Measurements from ENCODE around the gene HTT.

Gene HTT

DNA sequence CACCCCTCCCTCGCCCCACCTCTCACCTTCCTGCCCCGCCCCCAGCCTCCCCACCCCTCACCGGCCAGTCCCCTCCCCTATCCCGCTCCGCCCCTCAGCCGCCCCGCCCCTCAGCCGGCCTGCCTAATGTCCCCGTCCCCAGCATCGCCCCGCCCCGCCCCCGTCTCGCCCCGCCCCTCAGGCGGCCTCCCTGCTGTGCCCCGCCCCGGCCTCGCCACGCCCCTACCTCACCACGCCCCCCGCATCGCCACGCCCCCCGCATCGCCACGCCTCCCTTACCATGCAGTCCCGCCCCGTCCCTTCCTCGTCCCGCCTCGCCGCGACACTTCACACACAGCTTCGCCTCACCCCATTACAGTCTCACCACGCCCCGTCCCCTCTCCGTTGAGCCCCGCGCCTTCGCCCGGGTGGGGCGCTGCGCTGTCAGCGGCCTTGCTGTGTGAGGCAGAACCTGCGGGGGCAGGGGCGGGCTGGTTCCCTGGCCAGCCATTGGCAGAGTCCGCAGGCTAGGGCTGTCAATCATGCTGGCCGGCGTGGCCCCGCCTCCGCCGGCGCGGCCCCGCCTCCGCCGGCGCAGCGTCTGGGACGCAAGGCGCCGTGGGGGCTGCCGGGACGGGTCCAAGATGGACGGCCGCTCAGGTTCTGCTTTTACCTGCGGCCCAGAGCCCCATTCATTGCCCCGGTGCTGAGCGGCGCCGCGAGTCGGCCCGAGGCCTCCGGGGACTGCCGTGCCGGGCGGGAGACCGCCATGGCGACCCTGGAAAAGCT, at the start of gene HTT, which contains the start of gene HTT-AS:
HTT (plus strand) TSS at position 604 of the 768 bp plus-strand sequence; CDS start at position 749, 145 bp downstream.
HTT-AS (minus strand) TSS at position 461 of the 768 bp plus-strand sequence.
- peak; percentile 98 for DNase-seq

DNA sequence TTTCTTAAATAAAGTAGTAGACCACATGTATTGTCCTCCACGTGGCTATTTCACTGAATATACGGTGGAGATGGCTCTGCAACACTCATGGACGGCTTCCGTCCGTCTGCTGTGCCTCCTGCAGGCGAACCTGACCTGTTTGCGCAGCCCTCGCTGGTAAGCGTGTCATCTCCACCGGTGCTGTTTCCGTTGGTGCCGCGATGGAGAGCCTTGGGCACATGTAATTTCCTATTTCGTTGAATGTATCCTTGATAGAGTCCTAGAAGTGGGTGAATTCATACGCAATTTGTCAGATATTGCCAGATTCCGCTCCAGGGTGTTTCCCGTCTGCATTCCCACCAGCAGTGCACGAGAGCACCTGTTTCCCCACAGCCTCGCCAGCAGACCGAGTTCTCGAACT, 48.6 kb upstream of the HTT start:
- peak; percentile 22 for DNase-seq

DNA sequence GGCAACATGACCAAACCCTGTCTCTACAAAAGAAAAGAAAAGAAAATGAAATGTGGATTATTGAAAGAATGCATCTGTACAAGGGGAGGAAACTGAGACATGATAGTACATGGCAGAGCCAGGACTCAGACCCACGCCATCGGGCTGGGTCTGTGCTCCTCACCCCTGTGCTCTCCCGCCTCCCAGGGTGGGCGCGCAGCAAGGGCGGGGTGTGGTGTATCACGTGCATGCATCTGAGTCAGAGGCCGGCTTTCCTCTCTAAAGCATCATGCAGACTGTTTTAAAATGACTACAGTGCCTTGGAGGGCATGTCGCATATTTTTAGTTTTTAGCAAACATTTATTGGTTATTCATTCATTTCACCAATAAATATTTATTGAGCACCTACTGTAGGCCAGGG, 47.9 kb upstream of the HTT start:
- peak; percentile 35 for DNase-seq

DNA sequence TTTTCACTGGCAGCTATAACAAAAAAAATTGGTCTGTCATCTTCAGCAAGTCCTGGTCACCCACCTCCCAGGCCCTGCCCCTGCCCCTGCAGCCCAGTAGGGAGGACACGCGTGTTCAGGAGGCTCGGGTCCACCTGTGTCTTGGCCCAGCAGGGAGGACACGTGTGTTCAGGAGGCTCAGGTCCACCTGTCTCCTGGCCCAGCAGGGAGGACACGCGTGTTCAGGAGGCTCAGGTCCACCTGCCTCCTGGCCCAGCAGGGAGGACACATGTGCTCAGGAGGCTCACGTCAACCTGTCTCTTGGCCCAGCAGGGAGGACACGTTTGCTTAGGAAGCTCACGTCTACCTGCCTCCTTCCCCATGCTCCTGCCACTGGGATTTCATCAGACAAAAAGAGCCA, 45.0 kb upstream of the HTT start:
- peak; percentile 43 for DNase-seq

DNA sequence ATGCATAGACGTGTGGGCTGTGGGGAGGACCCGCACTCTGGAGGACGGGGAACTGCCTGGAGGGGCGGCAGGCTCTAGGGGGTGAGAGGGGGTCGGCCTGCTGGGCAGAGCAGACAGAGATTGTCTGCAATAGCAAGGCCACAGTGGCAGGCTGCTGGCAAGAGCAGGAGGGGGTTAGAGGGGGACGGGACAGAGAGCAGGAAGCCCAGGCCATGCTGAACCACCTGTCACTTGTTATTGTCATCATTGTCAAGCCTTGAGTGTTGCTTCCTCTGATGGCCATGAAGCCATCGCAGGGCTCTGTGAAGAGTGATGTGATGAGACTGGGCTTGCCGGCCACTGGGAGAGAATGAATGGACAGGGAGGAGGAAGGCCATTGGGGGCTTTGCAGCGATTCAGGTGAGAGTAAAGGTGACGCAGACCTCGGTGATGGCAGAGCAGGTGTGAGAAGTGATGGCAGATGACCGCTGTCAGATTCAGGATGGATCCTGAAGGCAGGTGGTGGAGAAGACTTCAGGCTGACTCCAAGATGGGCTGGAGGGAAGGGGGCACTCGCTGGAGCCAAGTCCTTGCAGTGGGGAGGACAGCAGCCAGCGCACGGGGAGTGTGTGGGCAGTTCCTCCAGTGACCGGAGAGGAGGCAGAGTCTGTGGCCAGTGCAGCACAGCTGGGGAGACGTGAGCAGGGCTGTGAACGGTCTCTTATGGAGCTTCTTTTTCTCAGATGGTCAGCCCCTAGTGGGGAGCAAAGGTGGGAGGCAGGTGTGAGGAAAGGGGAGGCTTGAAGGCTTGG, 43.7 kb upstream of the HTT start:
- peak; percentile 51 for DNase-seq

DNA sequence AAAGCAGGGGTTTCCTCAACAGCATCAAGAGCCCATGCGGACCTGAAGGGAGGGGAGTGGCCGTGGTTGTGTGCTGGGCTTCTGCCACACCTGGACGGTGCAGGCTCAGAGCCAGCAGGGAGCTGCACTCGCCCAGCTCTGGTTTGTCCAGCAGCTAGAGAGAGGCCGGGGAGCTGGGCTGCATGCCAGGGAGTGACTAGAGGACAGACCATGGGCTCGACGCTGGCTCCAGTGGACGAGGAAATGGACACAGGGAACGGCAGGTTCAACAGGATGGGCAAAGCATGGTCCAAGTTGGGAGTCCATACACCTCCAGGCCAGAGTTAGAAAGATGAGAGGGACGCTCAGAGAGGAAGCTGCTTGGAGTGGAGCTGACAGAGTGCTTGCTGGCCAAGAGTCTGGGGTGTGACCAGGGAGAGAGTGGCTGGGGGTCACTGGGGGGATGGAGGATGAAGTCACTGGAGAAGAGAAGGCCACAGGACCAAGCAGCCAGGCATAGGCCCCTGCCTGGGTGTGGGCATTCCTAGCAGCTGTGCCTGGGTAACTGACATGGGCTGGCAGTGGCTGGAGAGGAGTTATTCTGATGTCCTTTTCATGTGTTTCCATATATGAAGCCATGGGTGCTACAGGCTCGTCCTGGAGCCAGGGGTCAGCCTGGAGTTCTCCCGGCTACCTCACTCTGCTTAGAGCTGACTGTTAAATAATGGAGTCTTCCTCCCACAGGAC, 43.0 kb upstream of the HTT start:
- DNase-seq = no peak

DNA sequence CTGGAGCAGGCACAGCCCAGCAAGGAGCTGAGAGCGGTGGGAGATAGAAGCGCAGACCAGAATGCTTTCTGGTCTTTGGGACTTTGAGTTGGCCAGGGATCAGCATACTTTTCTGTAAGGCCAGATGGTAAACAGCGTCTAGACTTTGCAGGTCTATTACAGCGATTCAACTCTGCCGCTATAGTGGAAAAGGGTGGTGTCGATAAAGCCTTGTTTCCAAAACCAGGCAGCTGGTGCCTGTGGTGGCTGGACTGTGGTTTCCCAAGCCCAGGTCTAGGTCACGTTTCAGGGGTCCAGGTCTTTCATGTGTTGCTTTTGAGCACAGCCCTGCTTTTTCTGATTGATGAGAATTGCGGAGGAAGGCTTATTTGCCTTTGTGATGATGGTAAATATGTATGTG, 40.2 kb upstream of the HTT start:
- DNase-seq = no peak

DNA sequence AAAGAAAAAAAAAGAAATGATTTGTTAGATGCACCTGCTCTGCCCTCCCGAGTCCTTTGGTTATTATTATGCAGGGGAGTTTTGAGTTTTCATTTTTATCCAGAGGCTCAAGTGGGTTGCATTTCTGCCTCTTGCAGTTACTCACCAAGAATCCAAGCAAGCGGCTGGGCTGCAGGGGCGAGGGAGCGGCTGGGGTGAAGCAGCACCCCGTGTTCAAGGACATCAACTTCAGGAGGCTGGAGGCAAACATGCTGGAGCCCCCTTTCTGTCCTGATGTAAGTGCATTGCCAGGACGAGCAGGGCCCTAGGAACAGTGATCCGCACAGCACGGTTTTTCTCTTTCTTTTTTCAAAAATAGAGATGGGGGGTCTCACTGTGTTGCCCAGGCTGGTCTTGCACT, 39.2 kb upstream of the HTT start:
- DNase-seq = no peak

DNA sequence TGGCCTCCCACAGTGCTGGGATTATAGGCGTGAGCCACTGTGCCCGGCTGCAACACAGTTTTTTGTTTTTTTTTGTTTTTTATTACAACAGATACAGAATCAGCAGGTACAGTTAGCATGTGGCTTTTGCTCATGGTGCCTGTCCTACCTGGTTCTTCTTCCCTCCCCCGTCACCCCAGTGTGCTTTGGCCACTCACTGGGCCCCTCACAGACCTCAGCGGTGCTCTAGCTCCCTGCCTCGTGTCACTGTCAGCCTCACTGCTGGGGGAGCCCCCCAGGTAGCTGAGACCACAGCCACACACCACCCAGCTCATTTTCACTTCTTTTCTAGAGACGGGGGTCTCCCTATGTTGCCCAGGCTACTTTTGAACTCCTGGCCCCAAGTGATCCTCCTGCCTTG, 38.8 kb upstream of the HTT start:
- DNase-seq = no peak

DNA sequence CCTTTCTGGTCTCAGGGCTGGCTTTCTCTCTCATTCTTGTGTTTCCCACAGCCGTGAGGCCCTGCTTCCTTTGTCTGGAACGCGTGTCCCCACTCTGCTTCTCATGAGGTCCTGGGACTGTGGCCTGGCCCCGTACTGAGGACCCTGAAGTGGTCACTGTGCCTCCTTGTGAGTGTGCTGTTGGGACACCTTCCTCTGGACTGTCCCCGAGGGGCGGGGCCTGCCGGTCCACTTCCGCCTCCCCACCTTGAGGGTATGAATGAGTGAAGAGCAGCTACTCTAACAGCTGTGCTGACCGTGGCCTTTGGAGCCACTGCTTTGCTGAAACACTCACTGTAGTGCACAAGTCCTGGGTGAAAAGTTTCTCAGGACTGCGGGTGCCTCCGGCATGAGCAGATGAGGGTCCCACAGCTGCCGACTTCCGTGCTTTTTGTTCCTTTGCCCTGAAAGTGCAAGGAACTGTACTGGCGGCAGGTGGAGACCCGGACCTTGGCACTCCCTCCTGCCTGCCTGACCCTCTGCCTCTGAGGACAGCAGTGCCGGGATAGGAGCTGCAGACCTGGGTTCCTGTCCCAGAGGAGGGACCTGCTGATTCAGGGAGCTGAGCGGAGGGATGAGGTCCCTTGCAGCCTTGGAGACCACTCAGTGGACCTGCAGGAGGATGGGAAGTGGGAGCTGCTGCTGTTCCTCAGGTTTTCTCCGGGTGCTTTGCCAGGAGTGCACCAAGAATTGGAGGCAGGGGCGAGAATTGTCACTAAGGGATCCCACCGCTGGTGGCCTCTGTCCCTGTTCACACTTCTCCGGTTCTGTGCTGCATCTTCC, 38.1 kb upstream of the HTT start:
- DNase-seq = no peak

DNA sequence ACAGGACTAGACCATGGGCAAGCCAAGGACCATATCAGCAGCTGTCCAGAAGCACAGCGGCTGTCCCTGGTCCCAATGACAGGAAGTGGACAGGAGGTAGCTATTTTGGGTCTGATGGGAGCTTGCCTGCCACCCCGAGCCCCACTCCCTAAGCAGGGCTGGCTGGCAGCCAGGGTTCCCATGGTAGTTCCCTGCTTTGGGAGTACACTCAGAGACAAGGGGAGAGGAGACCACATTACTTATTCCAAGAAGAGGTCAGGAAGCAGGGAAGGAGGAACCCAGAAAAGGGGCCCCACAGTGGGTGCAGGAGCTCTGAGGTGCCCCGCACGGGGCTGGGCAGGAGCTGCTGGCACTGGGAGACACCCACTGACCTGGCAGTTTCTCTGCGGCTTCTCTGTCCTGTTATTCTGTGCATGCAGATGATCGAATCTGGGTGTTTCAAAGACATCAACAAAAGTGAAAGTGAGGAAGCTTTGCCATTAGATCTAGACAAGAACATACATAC, 36.5 kb upstream of the HTT start:
- DNase-seq = no peak

DNA sequence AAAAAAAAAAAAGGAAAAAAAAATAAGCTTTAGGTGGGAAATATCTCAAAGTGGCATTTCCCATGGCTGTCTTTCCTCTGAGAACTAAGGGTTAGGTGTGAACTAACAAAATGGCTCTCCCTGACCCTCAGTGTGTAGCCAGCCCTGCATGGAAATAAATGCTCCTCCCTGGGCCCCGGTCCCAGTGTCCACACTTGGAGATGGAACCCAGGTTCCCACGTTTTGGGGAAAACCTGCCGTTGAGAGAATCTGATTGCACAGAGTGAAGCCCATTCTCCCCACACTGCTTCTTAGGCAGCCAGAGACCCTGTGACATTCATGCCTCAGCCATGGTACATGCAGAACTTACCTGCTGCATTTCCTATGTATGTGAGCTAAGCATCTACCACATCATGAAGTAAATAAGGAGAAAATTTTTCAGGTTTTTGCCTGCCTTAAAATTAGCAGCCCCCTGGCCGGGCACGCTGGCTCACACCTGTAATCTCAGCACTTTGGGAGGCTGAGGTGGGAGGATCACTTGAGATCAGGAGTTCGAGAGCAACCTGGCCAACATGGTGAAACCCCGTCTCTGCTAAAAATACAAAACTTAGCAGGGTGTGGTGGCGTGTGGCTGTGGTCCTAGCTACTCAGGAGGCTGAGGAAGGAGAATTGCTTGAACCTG, 34.6 kb upstream of the HTT start:
- no peak for DNase-seq

DNA sequence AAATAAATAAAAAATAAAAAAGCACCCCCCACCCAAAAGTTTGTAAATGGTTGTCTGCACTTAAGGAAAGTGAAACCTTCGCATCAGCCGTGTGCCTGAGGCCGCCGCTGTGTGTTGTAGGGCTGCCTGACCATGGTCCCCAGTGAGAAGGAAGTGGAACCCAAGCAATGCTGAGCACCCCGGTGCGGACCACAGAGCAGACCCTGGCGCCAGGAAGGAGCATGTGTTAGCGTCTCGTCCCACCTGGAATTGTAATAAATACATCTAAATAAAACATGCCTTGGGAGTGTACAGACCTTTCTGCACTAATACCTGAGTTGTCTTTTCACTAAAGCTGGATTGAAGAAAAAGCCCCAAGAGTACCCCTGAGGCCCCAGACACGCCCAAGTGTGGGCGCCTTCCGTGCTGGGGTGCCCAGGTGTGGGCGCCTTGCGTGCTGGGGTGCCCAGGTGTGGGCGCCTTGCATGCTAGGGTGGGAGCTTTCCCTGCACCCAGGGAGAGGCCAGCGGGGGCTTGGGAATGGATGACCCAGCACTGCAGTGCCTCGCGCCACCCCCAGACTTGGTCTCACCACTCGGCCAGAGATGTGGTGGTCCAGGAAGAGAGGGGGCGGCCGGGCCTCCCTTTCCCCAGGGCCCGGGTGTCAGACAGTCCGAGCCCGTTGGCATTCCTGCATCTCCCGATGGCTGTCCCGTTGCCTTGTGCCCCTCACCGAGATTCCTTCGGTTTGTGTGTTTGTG, 33.9 kb upstream of the HTT start:
- DNase-seq = no peak

DNA sequence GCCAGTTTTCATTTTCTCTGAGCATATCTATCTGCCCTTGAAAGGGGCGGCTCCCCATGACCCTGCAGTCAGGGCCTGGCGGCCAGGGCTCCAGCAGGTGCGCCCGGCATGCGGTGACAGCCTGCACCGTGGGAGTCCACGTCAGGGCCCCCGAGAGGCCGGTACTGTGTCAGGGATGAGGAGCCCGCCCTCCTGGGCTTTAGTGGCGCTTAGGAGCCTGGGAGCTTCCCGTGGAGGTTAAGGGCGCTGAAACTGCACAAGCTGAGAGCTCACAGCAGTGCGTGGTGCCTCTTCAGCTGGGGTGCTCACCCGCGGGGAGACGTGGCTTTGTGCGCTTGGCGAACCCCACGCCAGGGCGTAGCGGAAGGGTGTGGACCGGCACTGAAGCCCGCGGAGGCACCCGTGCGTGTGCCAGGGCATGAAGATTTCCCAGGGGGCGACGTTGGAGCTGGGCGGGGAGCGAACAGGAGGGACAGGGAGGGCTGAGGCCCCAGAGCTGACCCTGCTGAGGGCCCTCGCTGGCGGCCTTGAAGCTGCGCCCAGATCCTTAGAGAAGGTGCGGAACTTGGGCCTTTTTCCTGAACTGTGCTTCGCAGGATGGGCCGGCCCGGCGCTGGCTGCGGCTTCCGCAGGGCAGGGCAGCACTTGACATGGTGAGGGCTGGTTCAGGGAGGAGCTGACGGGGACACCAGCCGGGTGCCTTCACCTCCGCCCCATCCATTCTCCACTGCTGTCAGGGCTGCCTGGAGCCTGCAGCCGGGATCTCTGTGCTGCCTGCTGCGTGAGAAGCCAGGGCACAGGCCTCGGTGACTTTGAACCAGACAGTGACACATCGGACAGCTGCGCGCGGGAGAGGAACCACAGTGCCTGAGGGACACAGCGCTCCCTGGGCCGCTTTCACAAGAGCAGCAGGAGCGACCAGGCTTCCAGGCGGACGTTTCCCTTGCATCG, 33.0 kb upstream of the HTT start:
- peak; percentile 79 for DNase-seq

DNA sequence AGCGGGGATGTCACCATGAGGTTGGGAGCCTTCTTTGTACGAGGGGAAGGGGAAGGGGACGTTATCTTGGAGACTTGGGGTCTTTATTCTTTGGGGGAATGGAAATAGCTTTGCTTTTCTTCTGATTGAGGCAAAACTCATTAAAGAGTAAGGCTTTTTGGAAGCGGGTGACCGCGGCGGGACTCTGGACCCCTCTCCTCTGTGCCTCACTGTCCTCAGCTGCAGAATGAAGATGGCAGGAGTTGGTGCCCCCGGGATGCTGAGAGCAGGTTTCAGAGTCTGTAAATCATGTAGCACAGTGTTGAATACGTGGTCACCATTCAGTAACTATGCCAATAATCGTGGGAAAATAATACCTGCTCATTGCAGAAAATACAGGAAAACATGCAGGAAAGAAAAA, 32.3 kb upstream of the HTT start:
- no peak for DNase-seq

DNA sequence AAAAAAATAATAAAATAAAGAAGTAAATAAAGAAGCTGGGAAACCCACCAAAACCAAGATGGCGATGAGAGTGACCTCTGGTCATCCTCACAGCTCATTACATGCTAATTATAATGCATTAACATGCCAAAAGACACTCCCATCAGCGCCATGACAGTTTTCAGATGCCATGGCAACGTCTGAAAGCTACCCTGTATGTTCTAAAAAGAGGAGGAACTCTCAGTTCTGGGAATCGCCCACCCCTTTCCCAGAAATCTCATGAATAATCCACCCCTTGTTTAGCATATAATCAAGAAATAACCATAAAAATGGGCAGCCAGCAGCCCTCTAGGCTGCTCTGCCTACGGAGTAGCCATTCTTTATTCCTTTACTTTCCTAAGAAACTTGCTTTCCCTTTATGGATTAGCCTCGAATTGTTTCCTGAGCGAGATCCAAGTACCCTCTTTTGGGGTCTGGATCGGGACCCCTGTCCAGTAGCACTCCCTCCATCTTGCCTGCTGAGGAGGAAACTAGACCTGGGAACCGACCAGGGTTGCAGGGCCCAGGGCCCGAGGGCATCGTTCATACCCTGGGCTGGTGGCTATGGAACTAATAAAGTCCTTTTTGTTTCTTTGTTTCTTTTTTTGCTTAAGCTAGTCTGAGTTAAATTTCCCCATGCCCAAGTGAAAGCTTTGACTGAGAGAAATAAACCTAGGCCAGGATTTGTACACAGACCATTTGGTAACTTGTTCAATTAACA, 31.0 kb upstream of the HTT start:
- no peak for DNase-seq

DNA sequence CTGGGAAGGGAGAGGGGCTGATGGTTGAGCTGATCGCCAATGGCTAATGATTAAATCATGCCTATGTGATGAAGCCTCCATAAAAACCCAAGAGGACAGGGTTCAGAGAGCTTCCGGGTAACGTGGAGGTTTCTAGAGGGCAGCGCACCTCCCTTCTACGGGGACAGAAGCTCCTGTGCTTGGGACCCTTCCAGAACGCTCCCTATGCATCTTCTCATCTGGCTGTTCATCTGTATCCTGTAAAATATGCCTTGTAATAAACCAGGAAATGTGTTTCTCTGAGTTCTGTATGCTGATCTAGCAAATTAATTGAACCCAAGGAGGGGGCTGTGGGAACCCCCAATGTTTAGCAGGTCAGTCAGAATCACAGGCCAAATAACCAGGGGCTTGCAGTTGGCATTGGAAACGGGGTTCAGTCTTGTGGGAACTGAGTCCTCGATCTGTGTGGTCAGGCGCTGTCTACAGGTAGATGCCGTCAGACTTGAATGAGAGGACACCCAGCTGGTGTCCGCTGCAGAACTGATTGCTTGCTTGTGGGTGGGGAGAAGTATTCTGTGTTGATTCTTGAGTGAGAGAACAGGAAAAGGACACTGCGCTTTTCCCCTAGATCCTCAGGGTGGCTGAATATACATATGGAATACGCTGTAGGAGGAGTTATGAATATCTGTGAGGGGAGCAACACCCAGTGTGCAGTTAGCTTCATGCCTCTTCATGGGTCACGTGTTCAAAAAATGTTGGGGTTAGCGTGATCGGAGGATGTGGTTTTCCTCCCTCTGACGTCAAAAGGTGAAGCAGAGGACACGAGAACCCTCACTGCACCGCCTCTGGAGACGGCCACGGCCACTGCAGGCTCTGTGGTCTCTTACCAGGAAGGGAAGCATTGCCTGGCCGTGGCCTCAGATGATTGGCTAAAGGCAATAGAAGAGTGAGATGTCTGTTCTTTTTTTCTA, 29.3 kb upstream of the HTT start:
- no peak for DNase-seq

DNA sequence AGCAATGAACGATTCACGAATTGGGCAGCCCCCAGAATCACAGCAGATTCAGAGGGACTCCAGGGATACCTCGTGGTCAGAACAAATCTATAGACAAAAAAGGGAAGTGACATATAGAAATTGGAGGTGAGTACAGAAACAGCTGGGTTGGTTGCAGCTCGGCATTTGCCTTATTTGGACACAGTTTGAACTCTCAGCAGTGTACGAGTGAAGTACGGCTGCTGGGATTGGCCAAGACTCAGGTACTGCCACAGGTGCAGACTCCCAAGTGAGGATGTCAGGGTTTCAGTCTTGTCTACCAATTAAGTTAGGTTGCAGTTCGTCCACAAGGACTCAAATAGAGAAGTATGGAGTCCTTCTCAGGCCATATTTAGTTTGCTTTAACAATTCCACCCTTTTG, 28.3 kb upstream of the HTT start:
- DNase-seq = no peak
